Epithelial cell of esophagus (primary cell): Measurements from ENCODE around the gene CXADR.

Experiments
- DNase-seq: peaks from one replicate; pipeline ENCODE4 v3.0.0; 2010; ENCODE audit warnings: low read depth
- H3K4me3 ChIP-seq: 2 replicates; pipeline ENCODE4 v1.5.1; 2011; ENCODE audit warnings: mild to moderate bottlenecking, low read length, control low read depth
- CTCF ChIP-seq: IDR thresholded peaks from 2 replicates; pipeline ENCODE4 v1.5.1; 2011; ENCODE audit warnings: low read depth, mild to moderate bottlenecking, low read length, control low read depth, inconsistent platforms; ENCODE audit not compliant: insufficient read depth; ENCODE audit errors: missing control alignments

The CXADR gene

DNA sequence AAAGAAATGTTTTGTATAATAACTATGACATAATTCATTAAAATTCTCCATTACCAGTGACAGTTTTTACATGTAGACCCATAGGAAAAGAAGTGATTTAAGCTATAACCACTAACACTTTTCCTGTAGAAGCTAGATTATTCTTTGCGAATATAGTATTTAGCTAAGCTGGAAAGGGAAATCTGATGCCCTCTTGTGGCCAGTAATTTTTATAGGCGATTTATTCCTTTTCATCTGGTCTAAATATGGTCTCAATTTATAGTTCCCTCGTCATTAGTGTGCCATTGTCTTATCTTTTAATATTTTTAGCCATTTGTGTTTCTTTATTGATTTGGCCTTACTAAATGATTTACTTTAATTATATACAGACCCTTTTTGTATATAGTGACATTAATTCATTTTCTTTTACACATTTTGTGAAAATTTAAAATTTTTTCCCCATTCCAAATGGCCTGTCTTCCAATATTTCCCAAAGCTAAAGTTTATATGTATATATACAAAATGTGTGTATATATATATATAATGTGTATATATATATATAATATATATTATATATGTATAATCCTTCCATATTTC, 73.1 kb downstream of the CXADR start:
- TF ChIP-seq CTCF, result peak; percentile 59
- DNase-seq, result peak; percentile 57
- no peak overlapping the region for H3K4me3 ChIP-seq

DNA sequence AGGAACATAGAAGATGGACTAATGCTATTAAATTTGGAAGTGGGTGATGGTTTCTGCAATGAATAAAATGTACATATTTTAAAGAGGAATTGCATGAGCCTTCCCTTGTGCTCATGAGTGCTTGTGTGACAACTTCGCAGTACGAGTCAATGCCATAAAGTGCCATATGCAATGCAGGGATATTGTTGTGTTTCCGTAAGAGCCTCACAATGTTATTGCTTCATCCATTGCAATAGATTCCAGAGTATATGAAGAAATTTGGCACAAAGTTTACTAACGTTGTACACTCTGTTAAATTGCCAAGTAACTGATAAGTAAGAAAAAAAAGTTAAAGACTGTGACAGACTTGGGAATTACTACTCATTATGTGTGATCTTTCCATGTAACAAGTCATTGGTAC, 77.6 kb downstream of the CXADR start:
- DNase-seq, result no peak
- no peak overlapping the region for H3K4me3 ChIP-seq
- TF ChIP-seq CTCF, result no peak

- DNase-seq, result no peak
- no peak overlapping the region for H3K4me3 ChIP-seq
- TF ChIP-seq CTCF, result no peak
These were observed 84.8 kb downstream of the CXADR start for GRCh38 chr21:17597680-17598079.

DNA sequence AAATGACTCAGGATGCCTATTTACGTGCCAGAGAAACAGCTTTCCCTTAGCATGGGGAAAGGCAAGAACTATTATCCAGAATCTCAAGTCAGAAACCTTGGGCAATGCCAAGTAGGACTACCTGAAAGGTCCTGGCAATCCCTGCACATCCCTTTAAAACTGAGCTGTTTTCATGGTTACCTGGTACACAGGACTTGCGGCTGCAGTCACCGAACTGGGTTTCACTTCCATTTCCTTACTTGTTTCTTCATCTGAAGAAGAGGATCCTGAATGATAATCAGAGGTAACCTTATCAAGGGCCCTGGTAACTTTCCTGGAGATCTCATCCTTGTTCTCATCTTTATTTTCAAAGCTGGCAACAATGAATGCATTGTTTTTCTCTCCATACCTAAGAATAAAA, 85.6 kb downstream of the CXADR start:
- DNase-seq, result no peak
- TF ChIP-seq CTCF, result no peak
- no peak overlapping the region for H3K4me3 ChIP-seq

GRCh38 chr21:17602874-17603273, 90.0 kb downstream of the CXADR start:
- TF ChIP-seq CTCF, result no peak
- H3K4me3 ChIP-seq, result no peak overlapping the region
- no peak for DNase-seq

- no peak for TF ChIP-seq CTCF
- DNase-seq, result peak; percentile 71
- H3K4me3 ChIP-seq, result no peak overlapping the region
These were observed 94.8 kb downstream of the CXADR start for GRCh38 chr21:17607684-17608083.

GRCh38 chr21:17609681-17610080, 96.8 kb downstream of the CXADR start:
- DNase-seq, result no peak
- TF ChIP-seq CTCF, result no peak
- no peak overlapping the region for H3K4me3 ChIP-seq
